Mesothelial cell of epicardium (in vitro differentiated cells): ENCODE results near the gene MAD1L1. TPM values are rescaled to one million over a fixed set of nuclear protein-coding genes. Genes with fewer than 3 reads are reported as not detected.
"Not testable (repeated sequence)": the region's sequence is repeated elsewhere in the genome, so short reads cannot be mapped to it uniquely, and the experiment has no call there.

Experiments
- DNase-seq, 2 experiments: peaks; one replicate each; pipeline ENCODE4 v3.0.0; 2021; ENCODE audit warnings: low spot score in 2 of 2; ENCODE audit not compliant: unreplicated experiment in 2 of 2
- H3K27ac Mint-ChIP-seq: 2 replicates; pipeline ENCODE4 v1.8.0; 2021; ENCODE audit warnings: mixed read lengths
- H3K27me3 Mint-ChIP-seq: 2 replicates; pipeline ENCODE4 v1.8.0; 2021; ENCODE audit warnings: low read depth, mixed read lengths
- H3K36me3 Mint-ChIP-seq: 2 replicates; pipeline ENCODE4 v1.8.0; 2021; ENCODE audit warnings: mixed read lengths
- H3K4me1 Mint-ChIP-seq: 2 replicates; pipeline ENCODE4 v1.8.0; 2021; ENCODE audit warnings: mixed read lengths
- H3K4me3 Mint-ChIP-seq: 2 replicates; pipeline ENCODE4 v1.8.0; 2021; ENCODE audit warnings: mild to moderate bottlenecking, moderate library complexity, mixed read lengths
- H3K9me3 Mint-ChIP-seq: 2 replicates; pipeline ENCODE4 v1.8.0; 2021; ENCODE audit warnings: mixed read lengths
- total RNA-seq: library from RNA; stranded (reverse); gene quantifications from 3 replicates; pipeline ENCODE4 v1.2.1, GENCODE V29; 2021
- TF ChIP-seq, protein P1 (sequence below): fragments of 200-600 bp; sonication (generic); IDR thresholded peaks from one replicate; pipeline ENCODE4 v1.5.0; 2021; ENCODE audit warnings: antibody characterized with exemption; ENCODE audit not compliant: unreplicated experiment

Gene MAD1L1
- total RNA-seq, 1 donor from 2014 or later, result 45.0 TPM

GRCh38 chr7:1978656-1979590, 253.8 kb downstream of the MAD1L1 start:
- H3K36me3 Mint-ChIP-seq, result peaks cover 24% of the 10 kb centered on the region

DNA sequence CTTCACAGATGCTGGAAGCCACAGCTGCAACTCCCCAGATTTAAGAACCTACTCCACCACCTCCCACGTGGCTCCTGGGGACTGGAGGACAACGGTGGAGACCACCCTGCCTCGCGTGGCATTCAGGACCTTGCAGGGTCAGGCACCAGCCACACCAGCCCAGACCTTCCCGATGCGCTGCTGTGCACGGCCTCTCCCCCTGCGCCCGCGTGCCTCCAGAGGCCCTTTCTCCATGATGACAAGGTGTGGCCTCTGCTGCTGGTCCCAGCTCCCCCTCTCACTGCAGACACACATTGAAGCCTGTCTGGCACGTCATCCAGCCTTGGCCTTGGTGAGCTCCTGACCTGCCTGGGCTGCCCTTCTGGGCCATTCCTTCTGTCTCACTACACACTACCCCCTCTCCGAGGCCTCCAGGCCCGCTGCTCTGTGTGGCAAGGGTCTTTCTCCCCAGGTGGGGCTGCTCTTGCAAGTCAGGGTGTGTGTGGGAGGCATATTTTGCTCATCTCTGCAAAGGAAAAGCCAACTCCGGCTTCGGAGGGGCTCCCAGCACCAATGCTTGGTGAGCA, 254.8 kb downstream of the MAD1L1 start:
- DNase-seq, result no peak
- Mint-ChIP-seq H3K27ac (no peak overlapping the region), H3K36me3 (peaks cover 24% of the 10 kb centered on the region), H3K4me3 (no peak overlapping the region), H3K4me1 (peaks cover 6% of the 10 kb centered on the region), H3K9me3 (no peaks in the 10 kb centered on the region), H3K27me3 (no peaks in the 10 kb centered on the region)
- TF ChIP-seq, protein P1, sequence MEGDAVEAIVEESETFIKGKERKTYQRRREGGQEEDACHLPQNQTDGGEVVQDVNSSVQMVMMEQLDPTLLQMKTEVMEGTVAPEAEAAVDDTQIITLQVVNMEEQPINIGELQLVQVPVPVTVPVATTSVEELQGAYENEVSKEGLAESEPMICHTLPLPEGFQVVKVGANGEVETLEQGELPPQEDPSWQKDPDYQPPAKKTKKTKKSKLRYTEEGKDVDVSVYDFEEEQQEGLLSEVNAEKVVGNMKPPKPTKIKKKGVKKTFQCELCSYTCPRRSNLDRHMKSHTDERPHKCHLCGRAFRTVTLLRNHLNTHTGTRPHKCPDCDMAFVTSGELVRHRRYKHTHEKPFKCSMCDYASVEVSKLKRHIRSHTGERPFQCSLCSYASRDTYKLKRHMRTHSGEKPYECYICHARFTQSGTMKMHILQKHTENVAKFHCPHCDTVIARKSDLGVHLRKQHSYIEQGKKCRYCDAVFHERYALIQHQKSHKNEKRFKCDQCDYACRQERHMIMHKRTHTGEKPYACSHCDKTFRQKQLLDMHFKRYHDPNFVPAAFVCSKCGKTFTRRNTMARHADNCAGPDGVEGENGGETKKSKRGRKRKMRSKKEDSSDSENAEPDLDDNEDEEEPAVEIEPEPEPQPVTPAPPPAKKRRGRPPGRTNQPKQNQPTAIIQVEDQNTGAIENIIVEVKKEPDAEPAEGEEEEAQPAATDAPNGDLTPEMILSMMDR, result no peak

More at GRCh38 chr7:1978656-1979590, 253.8 kb downstream of the MAD1L1 start:
- no peak overlapping the region for H3K4me3 Mint-ChIP-seq
- no peak overlapping the region for H3K27ac Mint-ChIP-seq
- H3K4me1 Mint-ChIP-seq, result peaks cover 6% of the 10 kb centered on the region
- TF ChIP-seq, protein P1, result no peak
- DNase-seq, result no peak
- no peaks in the 10 kb centered on the region for H3K9me3 Mint-ChIP-seq
- no peaks in the 10 kb centered on the region for H3K27me3 Mint-ChIP-seq

GRCh38 chr7:1977059-1977875, 255.5 kb downstream of the MAD1L1 start:
- Mint-ChIP-seq H3K9me3 (no peaks in the 10 kb centered on the region), H3K36me3 (peaks cover 24% of the 10 kb centered on the region)
- no peak for DNase-seq

GRCh38 chr7:1976521-1976920, 256.2 kb downstream of the MAD1L1 start:
- H3K27me3 Mint-ChIP-seq, H3K9me3 Mint-ChIP-seq, H3K27ac Mint-ChIP-seq: not testable (repeated sequence)

More at GRCh38 chr7:1977059-1977875, 255.5 kb downstream of the MAD1L1 start:
- peaks cover 8% of the 10 kb centered on the region for H3K4me1 Mint-ChIP-seq
- no peaks in the 10 kb centered on the region for H3K27me3 Mint-ChIP-seq
- no peak overlapping the region for H3K27ac Mint-ChIP-seq
- TF ChIP-seq, protein P1, result no peak
- H3K4me3 Mint-ChIP-seq, result no peak overlapping the region

GRCh38 chr7:1975581-1975980, 257.2 kb downstream of the MAD1L1 start:
- Mint-ChIP-seq H3K9me3 (no peaks in the 10 kb centered on the region), H3K4me1 (peaks cover 8% of the 10 kb centered on the region), H3K27me3 (no peaks in the 10 kb centered on the region), H3K27ac (no peak overlapping the region), H3K36me3 (peaks cover 24% of the 10 kb centered on the region), H3K4me3 (no peak overlapping the region)
- TF ChIP-seq, protein P1, result no peak
- no peak for DNase-seq

More at GRCh38 chr7:1976521-1976920, 256.2 kb downstream of the MAD1L1 start:
- not testable (repeated sequence) for H3K4me1 Mint-ChIP-seq, DNase-seq, H3K4me3 Mint-ChIP-seq
- H3K36me3 Mint-ChIP-seq, result peaks cover 24% of the 10 kb centered on the region
